Putamen (tissue), 1 donor: ENCODE data around the gene PFN4.
A peak's percentile ranks its signal among the peaks of the same experiment; 100 is the strongest.
"Not testable (repeated sequence)": the region's sequence is repeated elsewhere in the genome, so short reads cannot be mapped to it uniquely, and the experiment has no call there.

Experiments
- DNase-seq: peaks from one replicate; pipeline ENCODE4 v3.0.0-alpha.2; 2016; ENCODE audit warnings: low spot score

The PFN4 gene

DNA sequence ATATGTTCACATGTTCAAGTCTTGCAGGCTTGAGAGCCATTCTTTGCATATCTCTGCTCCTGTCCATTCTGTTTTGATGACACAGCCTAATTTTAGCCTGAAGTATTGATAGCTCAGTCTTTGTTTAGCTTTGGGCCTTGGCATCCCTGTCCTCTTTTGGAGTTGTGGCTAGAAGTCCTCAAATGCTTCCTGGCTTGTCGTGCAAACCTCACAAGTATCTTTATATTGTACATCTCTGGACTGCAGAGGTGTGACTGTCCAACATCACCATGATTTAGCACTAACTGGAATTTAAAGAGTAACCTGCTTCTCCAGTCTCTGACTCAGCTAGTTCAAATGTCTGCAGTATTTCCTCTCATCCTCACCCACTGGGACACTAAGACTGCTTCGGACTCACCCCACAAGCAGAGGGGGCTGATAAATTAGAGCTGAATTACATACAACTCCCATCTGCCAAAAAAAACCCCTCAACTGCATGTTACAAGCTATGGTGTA, 11.7 kb downstream of the PFN4 start:
- no peak for DNase-seq

DNA sequence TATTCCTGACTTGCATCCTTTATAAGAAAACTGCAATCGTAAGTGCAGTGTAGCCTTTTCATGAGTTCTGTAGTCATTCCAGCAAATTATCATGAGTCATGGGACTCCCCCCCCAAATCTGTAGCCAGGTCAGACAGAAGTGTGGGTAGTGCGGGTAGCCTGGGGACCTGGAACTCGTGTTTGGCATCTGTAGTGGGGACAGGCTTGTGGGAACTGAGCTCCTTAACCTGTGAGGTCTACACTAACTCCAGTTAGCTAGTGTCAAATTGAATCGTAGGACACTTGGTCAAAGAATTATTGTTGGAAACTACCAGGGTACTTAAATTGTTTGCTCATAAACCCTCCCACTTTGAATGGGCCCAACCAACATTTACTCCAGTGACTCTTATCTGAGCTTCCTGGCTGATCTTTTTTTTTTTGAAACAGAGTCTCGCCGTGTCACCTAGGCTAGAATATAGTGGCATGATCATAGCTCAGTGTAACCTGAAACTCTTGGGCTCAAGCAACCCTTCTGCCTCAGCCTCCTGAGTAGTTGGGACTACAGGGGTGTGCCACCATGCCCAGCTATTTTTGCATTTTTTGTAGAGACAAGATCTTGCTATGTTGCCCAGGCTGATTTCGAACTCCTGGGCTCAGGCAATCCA, 12.4 kb downstream of the PFN4 start:
- DNase-seq, result no peak

DNA sequence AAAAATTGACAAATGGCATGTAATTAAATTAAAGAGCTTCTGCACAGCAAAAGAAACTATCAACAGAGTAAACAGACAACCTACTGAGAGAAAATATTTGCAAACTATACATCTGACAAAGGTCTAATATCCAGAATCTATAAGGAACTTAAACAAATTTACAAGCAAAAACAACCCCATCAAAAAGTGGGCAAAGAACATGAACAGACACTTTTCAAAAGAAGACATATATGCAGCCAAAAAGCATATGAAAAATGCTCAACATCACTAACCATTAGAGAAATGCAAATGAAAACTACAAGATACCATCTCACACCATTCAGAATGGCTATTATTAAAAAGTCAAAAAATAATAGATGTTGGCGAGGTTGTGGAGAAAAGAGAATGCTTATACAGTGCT, 13.7 kb downstream of the PFN4 start:
- not testable (repeated sequence) for DNase-seq

DNA sequence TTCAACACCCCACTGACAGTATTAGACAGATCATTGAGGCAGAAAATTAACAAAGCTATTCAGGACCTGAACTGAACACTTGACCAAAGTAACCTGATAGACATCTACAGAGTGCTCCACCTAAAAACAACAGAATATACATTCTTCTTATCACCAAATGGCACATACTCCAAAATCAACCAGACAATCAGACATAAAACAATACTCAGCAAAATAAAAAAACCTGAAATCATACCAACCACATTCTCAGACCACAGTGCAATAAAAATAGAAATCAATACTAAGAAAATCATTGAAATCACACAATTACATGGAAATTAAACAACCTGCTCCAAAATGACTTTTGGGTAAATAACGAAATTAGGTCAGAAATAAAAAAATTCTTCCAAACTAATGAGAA, 15.8 kb downstream of the PFN4 start:
- no peak for DNase-seq

DNA sequence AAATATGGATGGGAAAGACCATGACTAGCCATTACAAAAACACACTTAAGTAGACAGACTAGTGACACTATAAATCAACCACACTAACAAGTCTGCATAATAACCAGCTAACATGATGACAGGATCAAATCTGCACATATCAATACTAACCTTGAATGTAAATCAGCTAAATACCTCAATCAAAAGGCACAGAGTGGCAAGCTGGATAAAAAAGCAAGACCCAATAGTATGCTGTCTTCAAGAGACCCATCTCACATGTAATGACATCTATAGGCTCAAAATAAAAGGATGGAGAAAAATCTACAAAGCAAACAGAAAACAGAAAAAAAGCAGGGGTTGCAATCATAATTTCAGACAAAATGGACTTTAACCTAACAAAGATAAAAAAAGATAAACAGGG, 16.3 kb downstream of the PFN4 start:
- no peak for DNase-seq

DNA sequence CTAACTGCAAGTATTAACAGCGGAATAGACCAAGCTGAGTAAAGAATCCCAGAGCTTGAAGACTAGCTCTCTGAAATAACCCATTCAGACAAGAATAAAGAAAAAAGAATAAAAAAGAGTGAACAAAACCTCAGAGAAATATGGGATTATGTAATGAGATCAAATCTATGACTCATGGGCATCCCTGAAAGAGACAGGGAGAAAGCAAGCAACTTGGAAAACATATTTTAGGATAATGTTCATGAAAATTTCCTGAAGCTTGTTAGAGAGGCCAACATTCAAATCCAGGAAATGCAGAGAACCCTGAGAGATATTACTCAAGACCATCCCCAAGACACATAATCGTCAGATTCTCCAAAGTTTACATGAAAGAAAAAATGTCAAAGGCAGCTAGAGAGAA, 17.3 kb downstream of the PFN4 start:
- no peak for DNase-seq

DNA sequence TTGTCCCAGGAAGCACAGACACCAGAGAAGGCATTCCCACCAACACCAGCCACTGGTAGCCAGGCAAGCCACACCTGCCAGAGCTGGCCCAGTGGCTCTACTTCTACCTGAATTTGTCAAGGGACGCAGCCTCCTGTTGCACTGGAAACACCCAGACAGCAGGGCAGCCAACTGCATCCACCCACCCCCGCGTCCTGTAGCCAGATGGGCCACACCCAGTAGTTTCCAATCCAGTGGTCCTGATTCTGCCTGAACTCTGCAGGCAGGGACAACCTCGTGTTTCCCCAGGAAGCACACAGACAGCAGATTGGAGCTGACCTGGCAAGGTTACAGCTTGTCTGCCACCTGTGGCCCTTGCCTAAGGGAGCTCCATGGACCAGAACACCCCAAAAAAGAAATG, 18.2 kb downstream of the PFN4 start:
- no peak for DNase-seq

DNA sequence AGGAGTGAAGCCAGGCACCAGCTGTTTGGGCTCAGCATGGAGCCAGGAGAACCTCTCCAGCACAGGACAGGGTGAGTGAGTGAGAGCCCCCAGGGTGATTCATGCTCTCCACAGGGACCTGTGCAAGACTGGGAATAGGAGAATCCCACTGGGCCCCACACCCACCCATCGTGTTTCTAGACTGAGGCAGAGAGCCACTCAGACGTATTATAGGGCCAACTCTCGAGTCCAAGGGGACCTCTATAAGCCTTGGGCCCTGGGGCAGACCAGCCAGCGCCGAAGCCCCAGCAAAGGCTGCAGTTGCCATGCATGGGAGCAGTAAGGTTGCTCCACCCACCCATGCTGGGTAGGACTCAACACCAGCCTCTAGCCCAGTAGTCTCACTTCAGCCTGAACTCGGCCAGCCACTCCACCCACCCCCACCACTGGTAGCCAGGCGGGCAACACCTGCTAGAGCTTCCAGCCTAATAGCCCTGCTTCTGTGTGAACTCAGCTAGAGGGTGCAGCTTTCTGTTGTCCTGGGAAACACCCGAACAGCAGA, 19.0 kb downstream of the PFN4 start:
- no peak for DNase-seq

DNA sequence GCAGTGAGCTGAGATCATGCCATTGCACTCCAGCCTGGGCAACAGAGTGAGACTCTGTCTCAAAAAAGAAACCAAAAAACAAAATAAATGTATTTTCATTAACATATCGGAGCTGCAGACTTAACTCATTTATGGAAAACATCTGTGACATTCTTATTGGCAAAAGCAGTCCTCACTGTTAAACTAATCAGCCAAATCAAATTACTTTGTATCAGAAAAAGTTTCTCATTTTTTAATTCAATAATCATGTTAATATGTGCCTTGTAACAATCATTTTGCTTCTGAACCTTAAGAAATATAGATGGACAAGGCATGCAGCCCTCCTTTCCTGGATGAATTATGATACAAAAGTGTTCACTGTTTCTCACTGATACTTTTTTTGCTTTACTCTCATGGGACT, 20.5 kb downstream of the PFN4 start:
- no peak for DNase-seq

DNA sequence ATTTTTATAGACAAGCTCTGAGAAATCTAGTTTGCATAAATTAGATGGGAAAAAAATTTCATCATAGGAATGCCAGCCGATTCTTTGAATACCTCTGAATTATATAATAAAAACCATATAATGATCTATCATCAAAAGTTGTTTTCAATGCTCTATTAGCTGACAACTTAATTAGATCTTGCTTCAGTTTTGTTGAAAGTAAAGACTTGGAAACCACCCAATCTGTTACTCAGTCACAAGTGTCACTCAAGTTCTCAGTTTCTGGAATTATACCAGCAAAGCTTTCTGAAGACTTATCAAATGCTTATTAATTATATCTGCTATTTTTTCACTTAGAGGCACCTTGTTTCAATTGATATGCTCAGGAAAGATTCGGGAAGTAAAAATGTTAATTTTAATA, 21.1 kb downstream of the PFN4 start:
- DNase-seq, result peak; percentile 56

DNA sequence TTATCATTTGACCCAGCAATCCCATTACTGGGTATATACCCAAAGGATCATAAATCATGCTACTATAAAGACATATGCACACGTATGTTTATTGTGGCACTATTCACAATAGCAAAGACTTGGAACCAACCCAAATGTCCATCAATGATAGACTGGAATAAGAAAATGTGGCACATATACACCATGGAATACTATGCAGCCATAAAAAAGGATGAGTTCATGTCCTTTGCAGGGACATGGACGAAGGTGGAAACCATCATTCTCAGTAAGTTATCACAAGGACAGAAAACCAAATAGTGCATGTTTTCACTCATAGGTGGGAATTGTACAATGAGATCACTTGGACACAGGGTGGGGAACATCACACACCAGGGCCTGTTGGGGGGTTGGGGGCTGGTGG, 22.4 kb downstream of the PFN4 start:
- DNase-seq, result not testable (repeated sequence)

DNA sequence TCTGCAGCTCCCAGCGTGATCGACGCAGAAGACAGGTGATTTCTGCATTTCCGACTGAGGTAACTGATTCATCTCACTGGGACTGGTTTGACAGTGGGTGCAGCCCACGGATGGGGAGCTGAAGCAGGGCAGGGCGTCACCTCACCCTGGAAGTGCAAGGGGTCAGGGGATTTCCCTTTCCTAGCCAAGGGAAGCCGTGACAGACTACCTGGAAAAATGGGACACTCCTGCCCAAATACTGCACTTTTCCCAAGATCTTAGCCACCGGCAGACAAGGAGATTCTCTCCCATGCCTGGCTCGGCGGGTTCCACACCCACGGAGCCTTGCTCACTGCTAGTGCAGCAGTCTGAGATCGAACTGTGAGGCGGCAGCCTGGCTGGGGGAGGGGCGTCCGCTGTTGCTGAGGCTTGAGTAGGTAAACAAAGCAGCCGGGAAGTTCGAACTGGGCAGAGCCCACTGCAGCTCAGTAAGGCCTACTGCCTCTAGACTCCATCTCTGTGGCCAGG, 27.9 kb downstream of the PFN4 start:
- peak; percentile 29 for DNase-seq

DNA sequence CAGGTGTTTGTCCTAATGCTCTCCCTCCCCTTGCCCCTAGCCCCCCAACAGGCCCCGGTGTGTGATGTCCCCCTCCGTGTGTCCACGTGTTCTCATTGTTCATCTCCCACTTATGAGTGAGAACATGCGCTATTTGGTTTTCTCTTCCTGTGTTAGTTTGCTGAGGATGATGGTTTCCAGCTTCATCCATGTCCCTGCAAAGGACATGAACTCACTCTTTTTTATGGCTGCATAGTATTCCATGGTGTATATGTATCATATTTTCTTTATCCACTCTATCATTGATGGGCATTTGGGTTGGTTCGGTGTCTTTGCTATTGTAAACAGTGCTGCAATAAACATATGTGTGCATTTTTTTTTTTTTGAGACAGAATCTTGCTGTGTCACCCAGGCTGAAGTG, 29.9 kb downstream of the PFN4 start:
- not testable (repeated sequence) for DNase-seq

DNA sequence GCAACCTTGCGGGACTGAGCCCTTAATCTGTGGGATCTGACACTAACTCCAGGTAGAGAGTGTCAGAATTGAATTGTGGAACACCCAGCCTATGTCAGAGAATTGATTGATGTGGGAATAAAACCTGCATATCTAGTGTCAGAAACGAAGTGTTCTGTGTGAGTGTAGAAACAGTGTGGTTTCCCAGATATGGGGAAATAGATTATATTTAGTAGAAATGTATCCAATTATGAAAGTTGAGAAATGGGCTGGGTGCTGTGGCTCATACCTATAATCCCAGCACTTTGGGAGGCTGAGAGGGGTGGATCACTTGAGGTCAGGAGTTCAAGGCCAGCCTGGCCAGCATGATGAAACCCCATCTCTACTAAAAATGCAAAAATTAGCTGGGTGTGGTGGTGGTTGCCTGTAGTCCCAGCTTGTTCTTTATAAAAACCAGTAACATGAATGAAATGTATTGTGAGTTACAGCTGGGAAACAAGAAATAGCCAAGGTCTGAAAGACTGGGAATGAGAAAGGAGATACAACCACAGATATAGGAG, 34.2 kb downstream of the PFN4 start:
- DNase-seq, result no peak

DNA sequence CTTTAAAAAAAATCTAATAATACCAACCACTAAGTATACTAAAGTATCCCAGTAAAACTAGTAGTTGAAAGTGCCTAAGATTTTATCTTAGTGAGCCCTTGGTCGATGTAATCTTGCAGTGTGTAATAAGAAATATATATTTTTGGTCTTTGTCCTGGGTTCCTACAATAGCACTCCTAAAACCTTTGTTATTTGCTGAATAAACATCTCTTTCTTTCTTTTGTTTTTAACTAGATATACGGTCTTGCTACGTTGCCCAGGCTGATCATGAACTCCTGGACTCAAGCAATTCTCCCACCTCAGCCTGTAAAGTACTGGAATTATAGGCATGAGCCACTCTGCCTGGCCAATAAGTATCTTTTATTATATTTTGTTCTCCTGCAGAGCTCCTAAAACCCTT, 36.1 kb downstream of the PFN4 start:
- no peak for DNase-seq

DNA sequence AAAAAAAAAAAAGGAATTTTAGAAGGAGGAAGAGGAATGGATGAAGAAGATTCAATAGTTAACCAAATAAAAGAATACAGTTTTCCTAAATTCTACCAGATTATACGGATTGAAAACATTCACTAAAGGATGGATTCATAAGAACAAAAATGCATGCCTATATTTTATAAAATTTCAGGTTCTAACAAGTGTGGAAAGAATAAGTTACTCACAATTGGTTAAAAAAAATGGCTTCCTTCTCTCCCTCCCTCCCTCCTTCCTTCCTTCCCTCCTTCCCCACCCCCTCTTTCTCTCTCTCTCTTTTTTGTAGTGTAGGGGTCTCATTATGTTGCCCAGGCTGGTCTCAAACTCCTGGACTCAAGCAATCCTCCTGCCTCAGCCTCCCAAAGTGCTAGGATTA, 36.9 kb downstream of the PFN4 start:
- no peak for DNase-seq

DNA sequence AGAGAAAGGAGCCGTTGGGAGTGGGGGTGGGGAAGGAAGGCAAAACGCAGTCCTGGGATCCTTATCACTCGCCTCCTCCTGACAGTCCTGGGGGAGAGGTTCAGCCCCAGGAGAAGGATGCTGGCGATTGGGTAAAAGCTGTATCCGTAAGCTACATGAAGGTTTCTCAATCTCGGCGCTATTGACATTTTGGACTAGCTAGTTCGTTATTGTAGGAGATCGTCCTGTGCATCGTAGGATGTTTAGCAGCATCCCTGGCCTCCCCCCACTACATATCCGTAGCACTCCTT, 38.0 kb downstream of the PFN4 start:
- DNase-seq, result no peak

DNA sequence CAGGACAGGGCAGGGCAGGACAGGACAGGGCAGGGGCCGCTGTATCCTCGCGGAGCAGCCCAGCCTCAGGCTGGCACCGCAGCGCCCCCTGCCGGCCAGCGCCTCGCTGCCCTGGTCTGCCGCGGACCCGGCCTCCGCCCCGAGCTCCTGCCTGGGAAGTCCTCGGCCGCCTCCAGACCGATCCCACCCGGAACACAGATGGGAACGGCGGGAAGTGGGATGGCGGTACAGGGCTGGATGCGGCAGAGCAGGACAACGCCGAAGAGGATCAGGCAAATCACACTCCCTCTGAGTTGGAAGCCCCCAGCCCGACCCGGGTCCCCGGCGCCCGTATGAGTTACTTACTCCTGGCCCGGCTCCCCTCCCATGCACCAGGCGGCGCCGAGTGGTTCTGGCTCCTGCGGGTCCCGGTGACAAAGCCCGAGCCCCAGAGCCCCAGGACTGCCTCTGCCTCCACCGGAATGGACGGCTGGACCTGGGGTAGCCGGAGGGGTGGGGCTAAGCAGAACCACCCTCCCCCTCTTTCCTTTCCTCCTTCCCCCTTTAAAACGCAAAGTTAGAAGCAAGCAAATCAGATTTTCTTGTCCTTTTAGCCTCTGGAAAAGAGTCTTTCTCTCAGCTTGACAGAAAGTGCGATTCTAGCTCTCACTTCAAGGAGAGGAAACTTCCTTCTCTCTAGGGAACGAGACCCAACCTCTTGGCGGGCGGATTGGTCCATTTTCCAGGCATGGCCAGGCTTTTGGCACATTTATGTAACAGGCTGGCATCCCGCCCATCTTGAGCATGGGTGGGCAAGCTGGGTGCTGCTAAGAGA, 38.5 kb downstream of the PFN4 start, which contains the start of gene TP53I3:
Gene TP53I3, minus strand, starts transcription at position 449 of the 814 bp plus-strand sequence. CDS start 508 bp downstream, outside the sequence.
- peak; percentile 69 for DNase-seq

DNA sequence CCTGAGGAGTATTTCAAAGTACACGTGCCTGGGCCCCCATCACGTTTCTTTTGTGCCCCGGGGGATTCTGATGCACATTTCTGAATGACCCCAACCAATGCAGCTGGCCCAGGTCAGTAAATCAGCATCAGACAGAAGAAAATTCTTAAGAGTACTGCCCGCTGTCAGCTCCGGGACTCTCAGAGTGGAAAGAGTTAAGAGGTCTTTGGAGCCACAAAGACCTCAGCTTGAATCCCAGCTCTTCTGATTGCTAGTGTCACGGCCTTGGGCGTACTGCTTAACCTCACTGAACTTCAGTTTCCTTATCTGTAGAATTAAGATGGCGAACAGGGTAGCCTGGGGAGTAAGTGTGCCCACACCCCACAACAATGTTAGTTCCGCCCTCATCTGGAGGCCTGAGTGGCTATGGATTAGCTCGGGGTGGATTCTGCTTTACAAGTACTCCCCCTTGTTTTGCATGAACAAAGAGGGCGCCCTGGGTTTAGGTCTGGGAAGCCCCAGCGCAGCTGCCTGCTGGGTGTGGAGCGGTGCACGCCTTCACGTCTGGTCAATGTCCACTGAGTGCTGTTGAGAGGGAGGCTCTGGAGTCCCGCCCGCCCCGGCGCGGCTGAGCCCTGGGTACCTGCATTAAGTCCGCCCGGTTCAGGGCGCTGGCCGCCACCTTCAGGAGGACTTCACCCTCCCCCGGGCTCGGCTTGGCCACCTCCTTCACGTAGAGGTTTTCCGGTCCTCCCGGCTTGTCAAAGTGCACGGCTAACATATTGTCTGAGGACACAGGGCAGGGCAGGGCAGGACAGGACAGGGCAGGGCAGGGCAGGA, 39.4 kb downstream of the PFN4 start:
- no peak for DNase-seq

DNA sequence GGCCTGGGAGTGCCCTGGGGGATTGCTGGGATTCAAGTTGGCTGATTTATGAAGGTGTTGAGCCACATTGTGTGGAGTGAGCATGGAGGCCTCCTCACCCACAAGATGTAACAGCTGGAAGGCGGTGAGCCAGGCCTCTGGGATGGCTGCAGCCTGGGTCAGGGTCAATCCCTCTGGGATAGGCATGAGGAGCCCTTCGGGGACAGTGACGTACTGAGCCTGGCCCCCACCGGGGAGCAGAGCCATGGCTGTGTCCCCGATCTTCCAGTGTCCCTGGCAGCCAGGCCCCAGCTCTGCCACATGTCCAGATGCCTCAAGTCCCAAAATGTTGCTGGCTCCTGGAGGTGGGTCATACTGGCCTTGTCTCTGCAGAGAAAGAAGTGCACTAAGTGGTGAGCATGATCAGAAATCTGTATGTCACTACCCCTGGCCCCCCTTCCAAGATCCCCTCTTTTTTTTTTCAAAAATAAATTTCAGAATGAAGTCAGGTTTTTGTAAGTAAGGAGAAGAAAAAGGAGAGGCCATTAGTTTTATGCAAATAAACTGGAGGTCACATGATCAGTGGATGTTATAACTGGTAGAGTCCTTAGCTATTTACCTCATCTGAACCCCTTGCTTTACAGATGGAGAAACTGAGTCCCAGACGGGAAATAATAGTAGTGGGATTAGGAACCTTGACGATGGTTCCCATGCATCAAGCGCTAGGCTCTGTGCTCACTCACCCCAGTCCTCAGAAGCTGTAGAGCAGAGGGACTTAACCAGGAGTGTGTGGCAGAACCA, 40.2 kb downstream of the PFN4 start:
- no peak for DNase-seq

DNA sequence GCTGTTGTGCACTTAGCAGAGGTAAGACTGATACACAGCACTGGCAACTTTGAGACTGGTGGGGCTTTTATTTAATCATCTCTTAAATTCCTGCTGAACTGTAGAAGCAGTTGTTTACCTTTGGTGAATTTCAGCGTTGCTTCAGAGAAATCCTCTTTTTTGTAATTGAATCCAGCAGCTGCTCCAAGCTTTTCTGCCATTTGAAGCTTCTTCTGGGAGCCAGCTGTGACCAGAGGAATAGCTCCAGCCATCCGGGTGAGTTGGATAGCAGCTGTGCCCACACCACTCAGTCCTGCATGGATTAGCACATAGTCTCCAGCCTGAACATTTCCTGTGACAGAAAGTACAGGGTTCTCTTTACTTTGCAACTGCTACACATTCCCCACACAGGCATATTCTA, 42.4 kb downstream of the PFN4 start:
- no peak for DNase-seq
